Tibial nerve (tissue), 4 donors: ENCODE results near the gene ADGRB3. TPM values are rescaled to one million over a fixed set of nuclear protein-coding genes. Genes with fewer than 3 reads are reported as not detected.

Source experiments
- DNase-seq, 2 donors: peaks; one replicate each; pipeline ENCODE4 v3.0.0-alpha.2; 2019; ENCODE audit warnings: low spot score in 2 of 2
- H3K27ac ChIP-seq, 4 donors: fragments of 200-600 bp; sonication (generic) in 3 of 4; one replicate each; pipeline ENCODE4 v1.5.1; 2017 to 2019; ENCODE audit warnings: mild to moderate bottlenecking in 1 of 4
- H3K27me3 ChIP-seq, 2 donors: fragments of 200-600 bp; sonication (generic) in 1 of 2; one replicate each; pipeline versions ENCODE4 v1.5.1 to v1.6.0; 2017 to 2019
- H3K36me3 ChIP-seq, 3 donors: fragments of 200-600 bp; sonication (generic); one replicate each; pipeline ENCODE4 v1.5.1; 2018 to 2019
- H3K4me1 ChIP-seq, 4 donors: fragments of 200-600 bp; sonication (generic) in 3 of 4; one replicate each; pipeline ENCODE4 v1.5.1; 2017 to 2019
- H3K4me3 ChIP-seq, 4 donors: fragments of 200-600 bp; sonication (generic) in 3 of 4; one replicate each; pipeline ENCODE4 v1.5.1; 2017 to 2019; ENCODE audit warnings: mild to moderate bottlenecking in 1 of 4, moderate library complexity in 1 of 4
- H3K9me3 ChIP-seq, 4 donors: fragments of 200-600 bp; sonication (generic) in 3 of 4; one replicate each; pipeline ENCODE4 v1.5.1; 2017 to 2019
- CTCF ChIP-seq, 5 experiments: fragments of 200-600 bp in 3 of 5; fragments of 450-650 bp in 2 of 5; sonication (generic) in 3 of 5; IDR thresholded peaks; one replicate each; pipeline ENCODE4 v1.5.1; 2016 to 2019; ENCODE audit warnings: antibody characterized with exemption in 5 of 5, mild to moderate bottlenecking in 3 of 5, moderate library complexity in 2 of 5
- EP300 ChIP-seq, 2 donors: sonication (generic); formaldehyde crosslinking; IDR thresholded peaks; one replicate each; pipeline ENCODE4 v1.6.1; 2017; ENCODE audit warnings: antibody characterized with exemption in 2 of 2, mild to moderate bottlenecking in 1 of 2
- POLR2A ChIP-seq, 2 donors: fragments of 450-650 bp; IDR thresholded peaks; one replicate each; pipeline ENCODE4 v1.6.1; 2017; ENCODE audit warnings: antibody characterized with exemption in 2 of 2, mild to moderate bottlenecking in 2 of 2, moderate library complexity in 2 of 2
- WGBS, 2 donors: methylation state at CpG; one replicate each; pipeline ENCODE4 v1.1.5; 2018; 5-methylcytosine and 5-hydroxymethylcytosine counted together
- total RNA-seq, 4 donors: library from RNA; depleted of rRNA; stranded (reverse); fragments of >200 nt; gene quantifications; one replicate each; pipeline ENCODE4 v1.1.0, GENCODE V29; 2016

ADGRB3 gene
- total RNA-seq, 4 donors from 2014 or later: 9.0 to 17.9 (median 11.4) TPM

GRCh38 chr6:68653074-68653705, 18.1 kb downstream of the ADGRB3 start:
- WGBS, 2 donors: 86 to 87% methylated on average over 3 of the region's 3 CpGs
- DNase-seq: no peak
- Histone ChIP-seq H3K27me3 (no peaks in the 10 kb centered on the region), H3K36me3 (no peaks in the 10 kb centered on the region), H3K27ac (no peak overlapping the region), H3K9me3 (no peaks in the 10 kb centered on the region), H3K4me3 (no peak overlapping the region), H3K4me1 (peaks cover 0 to 36% (median 2%) of the 10 kb centered on the region in 4 donors)
- TF ChIP-seq CTCF (IDR thresholded peaks at IDR 0.05) (no peak), EP300 (IDR thresholded peaks at IDR 0.05) (no peak), POLR2A (IDR thresholded peaks at IDR 0.05) (no peak)

GRCh38 chr6:68653706-68654089, 18.6 kb downstream of the ADGRB3 start:
- Histone ChIP-seq H3K27me3 (no peaks in the 10 kb centered on the region), H3K27ac (no peak overlapping the region), H3K4me3 (no peak overlapping the region), H3K36me3 (no peaks in the 10 kb centered on the region), H3K4me1 (peaks cover 0 to 36% (median 2%) of the 10 kb centered on the region in 4 donors), H3K9me3 (no peaks in the 10 kb centered on the region)
- DNase-seq: no peak
- whole genome bisulfite sequencing, 2 donors: 74 to 79% methylated on average over 2 of the region's 2 CpGs
- no peak for TF ChIP-seq CTCF (IDR thresholded peaks at IDR 0.05)
- no peak for TF ChIP-seq POLR2A (IDR thresholded peaks at IDR 0.05)
- no peak for TF ChIP-seq EP300 (IDR thresholded peaks at IDR 0.05)

- Histone ChIP-seq H3K27ac (no peak overlapping the region), H3K9me3 (no peaks in the 10 kb centered on the region), H3K36me3 (no peaks in the 10 kb centered on the region), H3K4me1 (peaks cover 0 to 36% (median 2%) of the 10 kb centered on the region in 4 donors), H3K4me3 (no peak overlapping the region), H3K27me3 (no peaks in the 10 kb centered on the region)
- TF ChIP-seq POLR2A (IDR thresholded peaks at IDR 0.05) (no peak), EP300 (IDR thresholded peaks at IDR 0.05) (no peak), CTCF (IDR thresholded peaks at IDR 0.05) (no peak)
- 66 to 69% methylated on average over 2 of the region's 2 CpGs for WGBS, 2 donors
- no peak for DNase-seq
These were observed 19.1 kb downstream of the ADGRB3 start for GRCh38 chr6:68654134-68654533.

- peaks cover 0 to 36% (median 2%) of the 10 kb centered on the region in 4 donors for H3K4me1 ChIP-seq
- H3K27ac ChIP-seq: no peak overlapping the region
- DNase-seq: no peak
- H3K4me3 ChIP-seq: no peak overlapping the region
- no peaks in the 10 kb centered on the region for H3K36me3 ChIP-seq
- TF ChIP-seq EP300 (IDR thresholded peaks at IDR 0.05): no peak
- no peak for TF ChIP-seq POLR2A (IDR thresholded peaks at IDR 0.05)
- no peak for TF ChIP-seq CTCF (IDR thresholded peaks at IDR 0.05)
- 63 to 66% methylated on average over 1 of the region's 1 CpG for WGBS, 2 donors
- no peaks in the 10 kb centered on the region for H3K9me3 ChIP-seq
- H3K27me3 ChIP-seq: no peaks in the 10 kb centered on the region
These were observed 19.9 kb downstream of the ADGRB3 start for GRCh38 chr6:68655028-68655427.

GRCh38 chr6:68657374-68658139, 22.5 kb downstream of the ADGRB3 start:
- no peak for DNase-seq
- peaks cover 0 to 15% (median under 1%) of the 10 kb centered on the region in 4 donors for H3K4me1 ChIP-seq
- no peaks in the 10 kb centered on the region for H3K9me3 ChIP-seq
- no peak overlapping the region for H3K27ac ChIP-seq
- TF ChIP-seq EP300 (IDR thresholded peaks at IDR 0.05) (no peak), POLR2A (IDR thresholded peaks at IDR 0.05) (no peak), CTCF (IDR thresholded peaks at IDR 0.05) (no peak)
- no peaks in the 10 kb centered on the region for H3K27me3 ChIP-seq
- WGBS, 2 donors: 68 to 75% methylated on average over 3 of the region's 3 CpGs
- no peaks in the 10 kb centered on the region for H3K36me3 ChIP-seq
- H3K4me3 ChIP-seq: no peak overlapping the region
